WTC11 (cell line): ENCODE data around the gene TRABD2A. TPM values are rescaled to one million over a fixed set of nuclear protein-coding genes. Genes with fewer than 3 reads are reported as not detected.

Source experiments
- ATAC-seq: fragments of 200-7000 bp; cut with Tn5 transposase; 2 replicates; pipeline ENCODE4 v1.10.0; 2021; ENCODE audit warnings: mild to moderate bottlenecking, moderate library complexity
- CTCF ChIA-PET: fragments of 300-600 bp; sonication (Branson Sonifier 250); formaldehyde crosslinking; loops from one replicate; lab custom pipeline; 2021; ENCODE audit warnings: antibody characterized with exemption; lab: Charles Lee
- POLR2A ChIA-PET: fragments of 350-600 bp; sonication (Branson Sonifier 250); formaldehyde crosslinking; loops from one replicate; lab custom pipeline; 2021; ENCODE audit warnings: antibody characterized with exemption; lab: Charles Lee
- DNase-seq: peaks from one replicate; pipeline ENCODE4 v3.0.0; 2021; ENCODE audit warnings: low spot score
- H3K27ac Mint-ChIP-seq: 2 replicates; pipeline ENCODE4 v1.8.0; 2021; ENCODE audit warnings: mixed read lengths
- H3K27me3 Mint-ChIP-seq: 2 replicates; pipeline ENCODE4 v1.8.0; 2021; ENCODE audit warnings: low read depth, mild to moderate bottlenecking, moderate library complexity, mixed read lengths
- H3K36me3 Mint-ChIP-seq: 2 replicates; pipeline ENCODE4 v1.8.0; 2021; ENCODE audit warnings: mixed read lengths
- H3K4me1 Mint-ChIP-seq: 2 replicates; pipeline ENCODE4 v1.8.0; 2022; ENCODE audit warnings: mixed read lengths
- H3K4me3 Mint-ChIP-seq: 2 replicates; pipeline ENCODE4 v1.8.0; 2021; ENCODE audit warnings: mild to moderate bottlenecking, moderate library complexity, mixed read lengths
- H3K9me3 Mint-ChIP-seq: 2 replicates; pipeline ENCODE4 v1.8.0; 2021; ENCODE audit warnings: mixed read lengths
- CBFB ChIP-seq: sonication (generic); formaldehyde crosslinking; IDR thresholded peaks from 2 replicates; pipeline ENCODE4 v1.8.1; 2022; ENCODE audit warnings: mild to moderate bottlenecking, low read depth, missing genetic modification reagents
- EMX1 ChIP-seq: fragments of 250-450 bp; sonication (Bioruptor Pico); IDR thresholded peaks from 2 replicates; pipeline ENCODE4 v1.8.0; 2021; ENCODE audit warnings: mild to moderate bottlenecking
- ERG ChIP-seq: fragments of 250-450 bp; sonication (Bioruptor Pico); IDR thresholded peaks from 2 replicates; pipeline ENCODE4 v1.8.0; 2021; ENCODE audit warnings: mild to moderate bottlenecking
- FOXP4 ChIP-seq: sonication (generic); formaldehyde crosslinking; IDR thresholded peaks from 2 replicates; pipeline ENCODE4 v1.8.0; 2022; ENCODE audit warnings: mild to moderate bottlenecking, missing genetic modification reagents
- GABPB1 ChIP-seq: sonication (generic); formaldehyde crosslinking; IDR thresholded peaks from 2 replicates; pipeline ENCODE4 v1.8.1; 2023; ENCODE audit warnings: mild to moderate bottlenecking, missing genetic modification reagents
- GTF2I ChIP-seq: fragments of 250-450 bp; sonication (Bioruptor Pico); conservative IDR thresholded peaks from 2 replicates; pipeline ENCODE4 v1.4.0; 2021; ENCODE audit warnings: mild to moderate bottlenecking
- MYBL2 ChIP-seq: sonication (generic); formaldehyde crosslinking; IDR thresholded peaks from 2 replicates; pipeline ENCODE4 v1.8.1; 2023; ENCODE audit warnings: mild to moderate bottlenecking, moderate library complexity, missing genetic modification reagents
- NFATC4 ChIP-seq: fragments of 250-450 bp; sonication (Bioruptor Pico); IDR thresholded peaks from 2 replicates; pipeline ENCODE4 v1.9.0; 2021; ENCODE audit warnings: mild to moderate bottlenecking
- PRRX2 ChIP-seq: fragments of 250-450 bp; sonication (Bioruptor Pico); IDR thresholded peaks from 2 replicates; pipeline ENCODE4 v1.8.0; 2021; ENCODE audit warnings: mild to moderate bottlenecking
- RORB ChIP-seq: fragments of 250-450 bp; sonication (Bioruptor Pico); IDR thresholded peaks from 2 replicates; pipeline ENCODE4 v1.9.0; 2021; ENCODE audit warnings: mild to moderate bottlenecking
- SP1 ChIP-seq: sonication (generic); formaldehyde crosslinking; conservative IDR thresholded peaks from 2 replicates; pipeline ENCODE4 v1.8.1; 2022; ENCODE audit warnings: missing genetic modification reagents
- TEAD4 ChIP-seq: sonication (generic); formaldehyde crosslinking; IDR thresholded peaks from 2 replicates; pipeline ENCODE4 v1.8.0; 2022; ENCODE audit warnings: mild to moderate bottlenecking, missing genetic modification reagents
- USF1 ChIP-seq: sonication (generic); formaldehyde crosslinking; IDR thresholded peaks from 2 replicates; pipeline ENCODE4 v1.8.0; 2022; ENCODE audit warnings: mild to moderate bottlenecking, missing genetic modification reagents
- ZMAT4 ChIP-seq: fragments of 250-450 bp; sonication (Bioruptor Pico); IDR thresholded peaks from 2 replicates; pipeline ENCODE4 v1.9.0; 2021; ENCODE audit warnings: mild to moderate bottlenecking
- ZNF263 ChIP-seq: sonication (generic); formaldehyde crosslinking; IDR thresholded peaks from 2 replicates; pipeline ENCODE4 v1.8.1; 2022; ENCODE audit warnings: low read depth, mild to moderate bottlenecking, moderate library complexity, missing genetic modification reagents
- ZNF281 ChIP-seq: sonication (generic); formaldehyde crosslinking; IDR thresholded peaks from 2 replicates; pipeline ENCODE4 v1.8.0; 2023; ENCODE audit warnings: mild to moderate bottlenecking, missing genetic modification reagents
- ZNF317 ChIP-seq: sonication (generic); formaldehyde crosslinking; IDR thresholded peaks from 2 replicates; pipeline ENCODE4 v1.8.1; 2023; ENCODE audit warnings: low read depth, mild to moderate bottlenecking, moderate library complexity, missing genetic modification reagents, borderline replicate concordance
- ZNF416 ChIP-seq: fragments of 250-450 bp; sonication (Bioruptor Pico); IDR thresholded peaks from 2 replicates; pipeline ENCODE4 v1.9.0; 2021; ENCODE audit warnings: mild to moderate bottlenecking, inconsistent platforms
- ZNF423 ChIP-seq: fragments of 250-450 bp; sonication (Bioruptor Pico); IDR thresholded peaks from 2 replicates; pipeline ENCODE4 v2.1.2; 2022; ENCODE audit warnings: mild to moderate bottlenecking, moderate library complexity
- ZNF532 ChIP-seq: fragments of 250-450 bp; sonication (Bioruptor Pico); IDR thresholded peaks from 2 replicates; pipeline ENCODE4 v1.9.0; 2021; ENCODE audit warnings: mild to moderate bottlenecking, borderline replicate concordance
- total RNA-seq: library from RNA; stranded (reverse); gene quantifications from 3 replicates; pipeline ENCODE4 v1.2.3, GENCODE V29; 2021

Gene TRABD2A
- total RNA-seq, 1 experiment from 2014 or later = 12.1 TPM

GRCh38 chr2:84906900-84907714 is 26.2 kb upstream of the TRABD2A start:
- ATAC-seq (peak; percentile 19), DNase-seq (no peak)
- Mint-ChIP-seq H3K4me3 (peak overlapping the region; percentile 90), H3K36me3 (peaks cover 16% of the 10 kb centered on the region), H3K9me3 (peaks cover 29% of the 10 kb centered on the region), H3K27ac (peak overlapping the region; percentile 69), H3K4me1 (peaks cover 25% of the 10 kb centered on the region), H3K27me3 (peaks cover 27% of the 10 kb centered on the region)
- ChIA-PET POLR2A (interaction anchor here (0.7 to 1.4 kb wide), 6 partner anchors 13 to 348 kb away, joined by 3 to 7 read pairs (median 5); no protein-coding TSS in a partner anchor), CTCF (interaction anchor here (0.5 to 4.8 kb wide), 7 partner anchors 10 to 102 kb away, joined by 3 to 44 read pairs (median 4); no protein-coding TSS in a partner anchor)
- TF ChIP-seq ZNF281 (CRISPR knock-in tag) (no peak), EMX1 (CRISPR knock-in tag) (0 out of 2 replicates have a peak, but pooled peaks have one; percentile 25), RORB (CRISPR knock-in tag) (0 out of 2 replicates have a peak, but pooled peaks have one; percentile 13), ZNF423 (CRISPR knock-in tag) (0 out of 2 replicates have a peak, but pooled peaks have one; percentile 16), ZNF263 (CRISPR knock-in tag) (no peak), ERG (CRISPR knock-in tag) (peak; percentile 72; the same call in 1 of the 2 replicates), ZNF532 (CRISPR knock-in tag) (no peak), ZMAT4 (0 out of 2 replicates have a peak, but pooled peaks have one; percentile 4), MYBL2 (0 out of 2 replicates have a peak, but pooled peaks have one; percentile 12)

GRCh38 chr2:84906108-84906899 is 25.4 kb upstream of the TRABD2A start:
- CTCF ChIA-PET = interaction anchor here (0.5 to 4.8 kb wide), 5 partner anchors 11 to 54 kb away, joined by 3 to 44 read pairs (median 4); no protein-coding TSS in a partner anchor
- peak overlapping the region; percentile 70 for H3K27ac Mint-ChIP-seq

More at GRCh38 chr2:84906108-84906899, 25.4 kb upstream of the TRABD2A start:
- H3K9me3 Mint-ChIP-seq = peaks cover 25% of the 10 kb centered on the region
- TF ChIP-seq ZNF423 (CRISPR knock-in tag) = no peak
- no peak for TF ChIP-seq USF1
- TF ChIP-seq NFATC4 (CRISPR knock-in tag) = no peak
- no peak for TF ChIP-seq ZNF416
- no peak for TF ChIP-seq TEAD4 (CRISPR knock-in tag)
- TF ChIP-seq GABPB1 (CRISPR knock-in tag) = no peak
- TF ChIP-seq SP1 (CRISPR knock-in tag) = no peak
- TF ChIP-seq GTF2I = no peak
- no peak for TF ChIP-seq CBFB (CRISPR knock-in tag)
- no peak for TF ChIP-seq PRRX2 (CRISPR knock-in tag)
- no peak for TF ChIP-seq FOXP4 (CRISPR knock-in tag)
- TF ChIP-seq ZNF317 (CRISPR knock-in tag) = no peak
- peak overlapping the region; percentile 90 for H3K4me3 Mint-ChIP-seq
- peaks cover 25% of the 10 kb centered on the region for H3K4me1 Mint-ChIP-seq
- peak; percentile 2; the same call in 1 of the 2 replicates for ATAC-seq
- POLR2A ChIA-PET = interaction anchor here (0.7 to 1.4 kb wide), 7 partner anchors 14 to 349 kb away, joined by 3 to 7 read pairs (median 5); partner anchors contain the start of gene KCMF1
- H3K27me3 Mint-ChIP-seq = peaks cover 34% of the 10 kb centered on the region
- no peak for DNase-seq
- H3K36me3 Mint-ChIP-seq = peaks cover 16% of the 10 kb centered on the region
